ENCODE data around the gene AVP. TPM values are rescaled to one million over a fixed set of nuclear protein-coding genes. Genes with fewer than 3 reads are reported as not detected.
"Not testable (repeated sequence)": the region's sequence is repeated elsewhere in the genome, so short reads cannot be mapped to it uniquely, and the experiment has no call there.

Gene AVP
- total RNA-seq, 2 donors from 2014 or later: 3.1 TPM; not detected in 1

- TF ChIP-seq CTCF (IDR thresholded peaks at IDR 0.05) (no peak), POLR2AphosphoS5 (IDR thresholded peaks at IDR 0.05) (no peak), POLR2A (IDR thresholded peaks at IDR 0.05) (no peak)
- Histone ChIP-seq H3K36me3 (no peaks in the 10 kb centered on the region), H3K27me3 (replicated peaks; ENCODE audit: insufficient read depth) (no peaks in the 10 kb centered on the region), H3K4me3 (no peak overlapping the region), H3K27ac (no peak overlapping the region), H3K4me1 (replicated peaks) (no peaks in the 10 kb centered on the region), H3K9me3 (no peaks in the 10 kb centered on the region)
- WGBS: 78% methylated on average over 8 of the region's 8 CpGs
- no peak for DNase-seq (ENCODE audit: low spot score)
- intact Hi-C loops (cut with DNase I): no loop called here
These were observed 16.4 kb downstream of the AVP start for GRCh38 chr20:3068075-3068474.

DNA sequence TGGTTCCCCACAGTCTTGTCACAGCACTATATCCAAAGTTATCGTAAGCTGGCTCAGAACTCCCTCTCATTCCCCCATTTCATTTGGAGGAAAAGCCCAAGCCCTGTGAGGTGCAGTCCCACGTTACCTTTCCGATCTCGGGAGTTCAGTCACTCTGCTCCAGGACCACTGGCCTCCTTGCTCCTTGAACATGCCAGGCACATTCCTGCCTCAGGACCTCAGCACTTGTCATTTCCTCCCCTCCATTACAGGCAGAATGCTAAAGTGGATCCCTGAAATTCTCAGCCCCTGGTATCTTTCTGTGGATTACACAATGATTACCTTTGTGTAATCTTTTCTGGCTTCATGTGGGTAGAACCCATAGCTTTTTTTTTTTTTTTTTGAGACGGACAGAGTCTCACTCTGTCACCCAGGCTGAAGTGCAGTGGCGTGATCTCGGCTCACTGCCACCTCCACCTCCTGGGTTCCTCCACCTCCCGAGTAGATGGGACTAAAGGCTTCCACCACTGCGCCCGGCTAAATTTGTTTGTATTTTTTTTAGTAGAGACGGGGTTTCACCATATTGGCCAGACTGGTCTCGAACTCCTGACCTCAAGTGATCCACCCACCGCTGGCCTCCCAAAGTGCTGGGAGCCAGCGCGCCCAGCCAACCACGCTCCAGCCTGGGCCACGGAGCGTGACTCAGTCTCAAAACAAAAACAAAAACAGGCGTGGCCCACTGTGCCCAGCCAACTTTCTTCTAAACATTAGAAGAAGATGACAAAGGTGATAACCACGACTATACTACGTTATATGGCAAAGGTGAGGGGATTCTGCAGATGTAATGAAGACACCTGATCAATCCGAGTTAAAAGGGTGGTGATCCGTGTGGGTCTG is 17.1 kb downstream of the AVP start:
- H3K27me3 ChIP-seq (replicated peaks; ENCODE audit: insufficient read depth): no peaks in the 10 kb centered on the region
- no peak overlapping the region for H3K27ac ChIP-seq
- intact Hi-C loops (cut with DNase I): no loop called here
- no peaks in the 10 kb centered on the region for H3K9me3 ChIP-seq
- no peak for TF ChIP-seq POLR2AphosphoS5 (IDR thresholded peaks at IDR 0.05)
- H3K4me1 ChIP-seq (replicated peaks): no peaks in the 10 kb centered on the region
- WGBS: 80% methylated on average over 23 of the region's 23 CpGs
- DNase-seq (ENCODE audit: low spot score): no peak
- no peak overlapping the region for H3K4me3 ChIP-seq
- H3K36me3 ChIP-seq: no peaks in the 10 kb centered on the region

GRCh38 chr20:3064119-3064518 is 20.4 kb downstream of the AVP start:
- H3K4me3 ChIP-seq; DNase-seq (ENCODE audit: low spot score); H3K4me1 ChIP-seq (replicated peaks); intact Hi-C loops (cut with DNase I); H3K27me3 ChIP-seq (replicated peaks; ENCODE audit: insufficient read depth); H3K9me3 ChIP-seq; H3K27ac ChIP-seq; H3K36me3 ChIP-seq: not testable (repeated sequence)
- WGBS: 80% methylated on average over 6 of the region's 6 CpGs

DNA sequence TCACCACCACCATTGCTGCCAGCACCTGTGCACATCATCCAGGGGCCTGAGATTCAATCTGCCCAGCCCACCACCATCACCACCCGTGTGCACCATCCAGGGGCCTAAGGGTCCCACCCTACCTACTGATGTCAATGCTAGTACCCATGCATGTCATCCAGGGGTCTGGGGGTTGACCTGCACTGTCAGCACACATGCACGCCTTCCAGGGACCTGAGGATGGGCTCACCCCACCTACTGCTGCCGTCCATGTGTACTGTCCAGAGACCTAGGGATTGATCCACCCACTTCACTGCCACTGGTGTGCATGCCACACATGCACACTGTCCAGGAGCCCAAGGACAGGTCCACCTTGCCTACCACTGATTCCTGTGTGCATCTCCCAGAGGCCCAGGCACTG is 25.0 kb downstream of the AVP start:
- Histone ChIP-seq H3K27me3 (replicated peaks; ENCODE audit: insufficient read depth) (no peaks in the 10 kb centered on the region), H3K9me3 (no peaks in the 10 kb centered on the region), H3K27ac (no peak overlapping the region), H3K4me1 (replicated peaks) (no peaks in the 10 kb centered on the region), H3K4me3 (no peak overlapping the region), H3K36me3 (no peaks in the 10 kb centered on the region)
- intact Hi-C loops (cut with DNase I): loop anchor here (5.0 to 10.0 kb wide), 2 partner anchors 53 to 255 kb away; no protein-coding TSS in a partner anchor
- no peak for DNase-seq (ENCODE audit: low spot score)
- TF ChIP-seq POLR2AphosphoS5 (IDR thresholded peaks at IDR 0.05) (no peak), CTCF (IDR thresholded peaks at IDR 0.05) (no peak), POLR2A (IDR thresholded peaks at IDR 0.05) (no peak)
- WGBS: 88% methylated on average over 3 of the region's 3 CpGs

DNA sequence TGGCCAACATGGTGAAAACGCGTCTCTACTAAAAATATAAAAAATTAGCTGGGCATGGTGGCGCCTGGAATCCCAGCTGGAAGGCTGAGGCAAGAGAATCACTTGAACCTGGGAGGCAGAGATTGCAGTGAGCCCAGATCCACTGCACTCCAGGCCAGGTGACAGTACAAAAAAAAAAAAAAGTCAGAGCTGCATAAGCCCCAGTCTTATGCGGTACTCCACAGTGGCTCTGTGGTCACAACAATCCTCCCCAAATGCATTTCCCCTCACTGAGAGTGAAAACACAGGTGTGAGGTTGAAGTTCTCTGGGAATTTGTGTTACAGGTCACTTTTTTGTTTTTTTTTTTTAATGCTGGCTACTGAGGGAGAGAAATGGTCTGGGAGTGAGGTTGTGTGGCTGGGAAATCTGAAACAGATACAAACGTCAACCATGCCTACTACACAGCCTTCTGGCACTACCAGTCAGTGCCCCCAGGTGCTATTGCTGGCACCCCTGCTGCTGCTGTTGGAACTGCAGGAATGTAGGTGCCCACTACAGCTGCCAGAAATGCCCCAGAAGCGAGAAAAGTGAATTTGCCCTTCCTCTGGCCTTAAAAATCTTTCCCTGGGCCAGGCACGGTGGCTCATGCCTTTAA is 33.0 kb downstream of the AVP start:
- intact Hi-C loops (cut with DNase I): loop anchor here (10.0 kb wide), 1 partner anchor 263 kb away; no protein-coding TSS in a partner anchor

More for the DNA sequence above, 33.0 kb downstream of the AVP start:
- H3K36me3 ChIP-seq: no peaks in the 10 kb centered on the region
- DNase-seq (ENCODE audit: low spot score): no peak
- TF ChIP-seq POLR2AphosphoS5 (IDR thresholded peaks at IDR 0.05) (no peak), POLR2A (IDR thresholded peaks at IDR 0.05) (no peak), CTCF (IDR thresholded peaks at IDR 0.05) (no peak)
- WGBS: 69% methylated on average over 7 of the region's 7 CpGs
- H3K27me3 ChIP-seq (replicated peaks; ENCODE audit: insufficient read depth): no peaks in the 10 kb centered on the region
- H3K4me1 ChIP-seq (replicated peaks): peaks cover 7% of the 10 kb centered on the region
- H3K4me3 ChIP-seq: no peak overlapping the region
- no peak overlapping the region for H3K27ac ChIP-seq
- H3K9me3 ChIP-seq: no peaks in the 10 kb centered on the region

Measured in prostate gland (tissue), 2 donors.